ENCODE data around the gene SUMO2. TPM values are rescaled to one million over a fixed set of nuclear protein-coding genes. Genes with fewer than 3 reads are reported as not detected.

SUMO2 gene
- total and polyA plus RNA-seq, 2 of the 8 experiments (the other 6 are each of a cell fraction or from before 2014, with no cell fraction given) = 184 to 779 TPM

DNA sequence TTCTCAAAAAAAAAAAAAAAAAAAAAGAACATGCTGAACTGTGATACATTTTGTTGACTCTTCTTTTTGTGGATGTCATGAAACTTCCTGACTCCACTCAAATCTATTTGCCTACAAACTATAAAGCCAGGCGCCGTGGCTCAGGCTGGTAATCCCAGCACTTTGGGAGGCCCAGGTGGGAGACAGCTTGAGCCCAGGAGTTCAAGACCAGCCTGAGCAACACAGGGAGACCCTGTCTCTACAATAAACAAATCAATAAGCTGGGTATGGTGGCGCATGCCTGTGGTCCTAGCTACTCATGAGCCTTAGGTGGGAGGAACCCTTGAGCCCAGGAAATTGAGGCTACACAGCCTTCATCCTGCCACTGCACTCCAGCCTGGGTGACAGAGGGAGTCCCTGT is 49.8 kb downstream of the SUMO2 start:
- Histone ChIP-seq H3K36me3 (ENCODE audit: control insufficient read depth in 2 of 4, insufficient read depth in 4 of 4, low read length in 3 of 4) (peaks cover 2 to 33% (median 16%) of the 10 kb centered on the region in 4 experiments), H2BK12ac (ENCODE audit: low read depth, low read length) (no peak overlapping the region), H3K9ac (replicated peaks in 1 of 4; ENCODE audit: extremely low read depth in 1 of 4, low read depth in 3 of 4, low read length in 3 of 4) (no peak overlapping the region), H3K23me2 (ENCODE audit: low read depth, low read length) (peaks cover 3% of the 10 kb centered on the region; the same call in 1 of the 2 replicates), H3K4me2 (ENCODE audit: insufficient read depth in 1 of 2, low read depth in 2 of 2, low read length in 2 of 2) (no peak overlapping the region), H3K79me2 (ENCODE audit: control insufficient read depth in 1 of 2, insufficient read depth in 2 of 2, low read length in 2 of 2) (peaks cover 0 to 9% of the 10 kb centered on the region in 2 experiments; a peak in 1 of 4 replicates), H3K23ac (ENCODE audit: insufficient read length) (no peak overlapping the region), H4K20me1 (replicated peaks in 1 of 2; ENCODE audit: control insufficient read depth in 1 of 2, insufficient read depth in 2 of 2, low read length in 2 of 2) (peaks cover 8 to 11% of the 10 kb centered on the region in 2 experiments), H4K5ac (ENCODE audit: insufficient read length, low read depth, low read length) (no peak overlapping the region), H3K4me3 (ENCODE audit: extremely low read depth in 1 of 4, insufficient read depth in 2 of 4, low read depth in 3 of 4, low read length in 4 of 4) (no peak overlapping the region), H3K18ac (ENCODE audit: extremely low read depth, low read length) (no peak overlapping the region; the same call in 1 of the 2 replicates), H2BK20ac (ENCODE audit: low read length) (no peak overlapping the region), H3K27ac (ENCODE audit: low read depth, low read length) (no peak overlapping the region), H3K4me1 (replicated peaks in 1 of 4; ENCODE audit: control insufficient read depth in 3 of 4, insufficient read depth in 4 of 4, low read length in 3 of 4) (peaks cover 0 to 5% (median 4%) of the 10 kb centered on the region in 4 experiments; a peak in 5 of 7 replicates), H2BK15ac (ENCODE audit: low read length) (no peak overlapping the region), H2BK120ac (replicated peaks; ENCODE audit: low read depth, low read length) (no peak overlapping the region), H2AFZ (ENCODE audit: low read length) (no peak overlapping the region), H3K4ac (replicated peaks; ENCODE audit: insufficient read length, low read depth, low read length) (no peak overlapping the region), H3K9me3 (ENCODE audit: insufficient read depth in 2 of 2, low read depth in 1 of 2, low read length in 1 of 2) (no peaks in the 10 kb centered on the region), H3K14ac (ENCODE audit: insufficient read length) (no peak overlapping the region), H2BK5ac (ENCODE audit: low read depth, low read length) (no peak overlapping the region), H4K8ac (ENCODE audit: extremely low read depth, insufficient read depth, low read length) (no peak overlapping the region; the same call in 1 of the 2 replicates), H3K56ac (replicated peaks; ENCODE audit: insufficient read length, low read depth, low read length) (no peak overlapping the region), H3K27me3 (replicated peaks in 1 of 4; ENCODE audit: control insufficient read depth in 3 of 4, extremely low read depth in 1 of 4, insufficient read depth in 3 of 4, low read length in 3 of 4) (no peaks in the 10 kb centered on the region), H2AK5ac (ENCODE audit: low read depth, low read length) (no peak overlapping the region), H3K79me1 (ENCODE audit: low read depth, low read length) (no peaks in the 10 kb centered on the region), H4K91ac (replicated peaks; ENCODE audit: insufficient read length, low read length) (no peak overlapping the region)
- no peak for FAIRE-seq
- 87% methylated on average over 3 of the region's 3 CpGs; no CpG with 5 or more reads in 1 of the 2 experiments for WGBS, 2 experiments (ENCODE audit: extremely low coverage in 1 of 2, insufficient coverage in 1 of 2, insufficient read length in 1 of 2, insufficient replicate concordance in 2 of 2, low coverage in 1 of 2, low lambda C conversion rate in 2 of 2, missing lambda C conversion rate in 1 of 2)
- POLR2A ChIA-PET (ENCODE audit: partially characterized antibody) = interaction anchor here (0.6 to 13.9 kb wide), 19 partner anchors 8 to 202 kb away, joined by 3 to 134 read pairs (median 5); partner anchors contain the start of genes JPT1 and NUP85
- no peak for DNase-seq (ENCODE audit: low read depth in 1 of 2, low spot score in 2 of 2)
- CTCF ChIA-PET (ENCODE audit: partially characterized antibody) = interaction anchor here (1.0 to 12.9 kb wide), 10 partner anchors 11 to 107 kb away, joined by 3 to 239 read pairs (median 8); partner anchors contain the start of gene ARMC7
- TF ChIP-seq ASH2L (IDR thresholded peaks at IDR 0.05; ENCODE audit: low read length) (no peak), SIN3A (conservative IDR thresholded peaks at IDR 0.05 in 1 of 2, IDR thresholded peaks at IDR 0.05 in 1 of 2; ENCODE audit: low read depth in 1 of 2, low read length in 2 of 2) (no peak), FOSL1 (IDR thresholded peaks at IDR 0.05; ENCODE audit: insufficient read depth, low read depth, low read length) (no peak), KDM4A (IDR thresholded peaks at IDR 0.05; ENCODE audit: low read depth, low read length, severe bottlenecking) (no peak), SP2 (IDR thresholded peaks at IDR 0.05; ENCODE audit: low read length) (no peak), GTF2F1 (IDR thresholded peaks at IDR 0.05; ENCODE audit: borderline replicate concordance, low read depth, low read length) (no peak), SAP30 (IDR thresholded peaks at IDR 0.05; ENCODE audit: insufficient read depth, insufficient replicate concordance, low read length) (no peak), RAD21 (IDR thresholded peaks at IDR 0.05 in 1 of 2, conservative IDR thresholded peaks at IDR 0.05 in 1 of 2; ENCODE audit: low read depth in 2 of 2, low read length in 2 of 2) (no peak), POU5F1 (IDR thresholded peaks at IDR 0.05; ENCODE audit: low read depth, low read length) (no peak), TAF7 (optimal IDR thresholded peaks at IDR 0.05; ENCODE audit: borderline replicate concordance, low read depth, low read length) (no peak), CTBP2 (IDR thresholded peaks at IDR 0.05; ENCODE audit: borderline replicate concordance, insufficient read depth, insufficient read length, low read length) (no peak), EZH2 (IDR thresholded peaks at IDR 0.05; ENCODE audit: low read depth, low read length, severe bottlenecking) (no peak)

Data from H1 (cell line).